Stomach (tissue), 9 donors: Measurements from ENCODE around the gene ARHGAP26. TPM values are rescaled to one million over a fixed set of nuclear protein-coding genes. Genes with fewer than 3 reads are reported as not detected.

Experiments
- DNase-seq, 2 donors: peaks; one replicate each; pipeline versions ENCODE4 v3.0.0 to v3.0.0-alpha.2; 2013 to 2019
- H3K27ac ChIP-seq, 5 donors: fragments of 200-600 bp in 4 of 5; sonication (generic) in 4 of 5; one replicate each; pipeline ENCODE4 v1.5.1; 2013 to 2019; ENCODE audit warnings: mild to moderate bottlenecking in 1 of 5, moderate library complexity in 1 of 5
- H3K27me3 ChIP-seq, 3 donors: fragments of 200-600 bp; sonication (generic); one replicate each; pipeline ENCODE4 v1.5.1; 2017 to 2019; ENCODE audit warnings: mixed run types in 1 of 3
- H3K36me3 ChIP-seq, 4 donors: fragments of 200-600 bp; sonication (generic); 1 replicate in 3 of 4; 2 replicates in 1 of 4; pipeline ENCODE4 v1.5.1; 2016 to 2019
- H3K4me1 ChIP-seq, 4 donors: fragments of 200-600 bp; sonication (generic); one replicate each; pipeline ENCODE4 v1.5.1; 2016 to 2019
- H3K4me3 ChIP-seq, 4 donors: fragments of 200-600 bp; sonication (generic) in 3 of 4; one replicate each; pipeline ENCODE4 v1.5.1; 2016 to 2019; ENCODE audit warnings: mild to moderate bottlenecking in 1 of 4
- H3K9me3 ChIP-seq, 4 donors: fragments of 200-600 bp; sonication (generic); one replicate each; pipeline ENCODE4 v1.5.1; 2016 to 2019
- CTCF ChIP-seq, 7 experiments: fragments of 450-650 bp in 4 of 7; fragments of 200-600 bp in 3 of 7; sonication (generic) in 3 of 7; IDR thresholded peaks; one replicate each; pipeline ENCODE4 v1.5.1; 2016 to 2019; ENCODE audit warnings: antibody characterized with exemption in 7 of 7, control low read depth in 2 of 7, mild to moderate bottlenecking in 1 of 7
- EP300 ChIP-seq: sonication (generic); formaldehyde crosslinking; IDR thresholded peaks from one replicate; pipeline ENCODE4 v1.6.1; 2017; ENCODE audit warnings: antibody characterized with exemption
- POLR2A ChIP-seq, 4 donors: fragments of 450-650 bp; IDR thresholded peaks; one replicate each; pipeline ENCODE4 v1.6.1; 2016; ENCODE audit warnings: antibody characterized with exemption in 4 of 4, control low read depth in 2 of 4, mild to moderate bottlenecking in 1 of 4, moderate library complexity in 1 of 4
- POLR2AphosphoS5 ChIP-seq, 3 donors: sonication (generic); formaldehyde crosslinking; IDR thresholded peaks; one replicate each; pipeline ENCODE4 v1.6.1; 2016; ENCODE audit warnings: antibody characterized with exemption in 3 of 3
- WGBS, 5 donors: extraction: QIAGEN DNeasy Blood & Tissue Kit in 3 of 5; methylation state at CpG; one replicate each; pipeline versions ENCODE4 v1.1.5 to v1.1.7; 2013 to 2018; 5-methylcytosine and 5-hydroxymethylcytosine counted together
- intact Hi-C: fragments of 100-400 bp; cut with DNase I; formaldehyde crosslinking; loops from one replicate; pipeline ENCODE4 v1.15.1; 2023; ENCODE audit warnings: low total_unique reads
- polyA plus RNA-seq, 3 donors: library from polyadenylated mRNA; stranded (reverse); fragments of 200-250 nt; gene quantifications; one replicate each; pipeline ENCODE4 v1.2.3, GENCODE V29; 2013
- total RNA-seq, 5 donors: library from RNA; depleted of rRNA; stranded (reverse); fragments of >200 nt; gene quantifications; one replicate each; pipeline versions ENCODE4 v1.1.0 to v1.2.3, GENCODE V29; 2014 to 2016
- donor health status: healthy with polysubstance abuse.
- donor health status: Bipolar disorder and iron deficiency.
- donor health status: healthy.

ARHGAP26 gene
- total and polyA plus RNA-seq, 8 donors: 4.0 to 115 (median 34.1) TPM

DNA sequence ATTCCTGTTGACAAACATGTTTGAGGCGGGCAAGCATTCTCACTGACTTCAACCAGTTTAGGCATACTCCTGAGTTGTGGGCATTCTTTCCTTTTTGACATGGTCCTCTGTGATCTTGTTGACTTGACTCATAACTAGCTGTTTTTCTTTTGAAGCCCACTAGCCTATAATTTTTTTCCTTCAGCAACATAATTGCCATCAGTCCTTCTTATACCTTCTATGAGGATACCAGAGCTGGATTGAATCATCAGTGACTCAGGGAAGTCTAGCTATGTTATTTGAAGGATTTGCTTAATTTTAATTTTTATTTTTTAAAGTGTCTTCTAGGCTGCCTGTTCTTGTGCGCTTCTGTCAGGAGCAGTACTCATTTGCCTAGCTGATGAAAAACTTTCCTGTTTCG, 373.8 kb downstream of the ARHGAP26 start:
- Histone ChIP-seq H3K4me3 (no peak overlapping the region), H3K27me3 (no peaks in the 10 kb centered on the region), H3K9me3 (no peaks in the 10 kb centered on the region), H3K27ac (peak overlapping the region in 3 of 5 donors; percentile 65 to 77 (median 77)), H3K36me3 (peaks cover 0 to 21% (median 8%) of the 10 kb centered on the region in 4 donors), H3K4me1 (peaks cover 16 to 97% (median 52%) of the 10 kb centered on the region in 4 donors)
- no peak for DNase-seq
- WGBS, 5 donors: 97 to 99% (median 98%) methylated on average over 3 of the region's 3 CpGs
- intact Hi-C loops: no loop called here
- no peak for TF ChIP-seq POLR2A (IDR thresholded peaks at IDR 0.05)
- TF ChIP-seq CTCF (IDR thresholded peaks at IDR 0.05): no peak
- no peak for TF ChIP-seq EP300
- no peak for TF ChIP-seq POLR2AphosphoS5 (IDR thresholded peaks at IDR 0.05)

GRCh38 chr5:143145243-143146160, 375.3 kb downstream of the ARHGAP26 start:
- TF ChIP-seq POLR2AphosphoS5 (IDR thresholded peaks at IDR 0.05) (no peak), EP300 (no peak), CTCF (IDR thresholded peaks at IDR 0.05) (no peak), POLR2A (IDR thresholded peaks at IDR 0.05) (no peak)
- Histone ChIP-seq H3K27ac (peak overlapping the region in 4 of 5 donors; percentile 30 to 77 (median 72)), H3K4me3 (no peak overlapping the region)

GRCh38 chr5:143146161-143146560, 376.0 kb downstream of the ARHGAP26 start:
- intact Hi-C loops: no loop called here
- peaks cover 0 to 32% (median 20%) of the 10 kb centered on the region in 4 donors for H3K36me3 ChIP-seq
- no peak for DNase-seq
- peak in 1 of 3 donors; percentile 5 for TF ChIP-seq POLR2AphosphoS5 (IDR thresholded peaks at IDR 0.05)
- TF ChIP-seq POLR2A (IDR thresholded peaks at IDR 0.05): no peak
- TF ChIP-seq CTCF (IDR thresholded peaks at IDR 0.05): no peak
- no peak for TF ChIP-seq EP300
- no peak overlapping the region for H3K4me3 ChIP-seq
- no peaks in the 10 kb centered on the region for H3K27me3 ChIP-seq
- no peaks in the 10 kb centered on the region for H3K9me3 ChIP-seq
- H3K27ac ChIP-seq: peak overlapping the region in 3 of 5 donors; percentile 67 to 77 (median 77)
- peaks cover 9 to 82% (median 49%) of the 10 kb centered on the region in 4 donors for H3K4me1 ChIP-seq

More at GRCh38 chr5:143145243-143146160, 375.3 kb downstream of the ARHGAP26 start:
- WGBS, 5 donors: 56 to 70% (median 66%) methylated on average over 9 of the region's 9 CpGs
- Histone ChIP-seq H3K4me1 (peaks cover 11 to 88% (median 52%) of the 10 kb centered on the region in 4 donors), H3K36me3 (peaks cover 0 to 30% (median 18%) of the 10 kb centered on the region in 4 donors), H3K9me3 (no peaks in the 10 kb centered on the region), H3K27me3 (no peaks in the 10 kb centered on the region)
- no peak for DNase-seq
- intact Hi-C loops: no loop called here

DNA sequence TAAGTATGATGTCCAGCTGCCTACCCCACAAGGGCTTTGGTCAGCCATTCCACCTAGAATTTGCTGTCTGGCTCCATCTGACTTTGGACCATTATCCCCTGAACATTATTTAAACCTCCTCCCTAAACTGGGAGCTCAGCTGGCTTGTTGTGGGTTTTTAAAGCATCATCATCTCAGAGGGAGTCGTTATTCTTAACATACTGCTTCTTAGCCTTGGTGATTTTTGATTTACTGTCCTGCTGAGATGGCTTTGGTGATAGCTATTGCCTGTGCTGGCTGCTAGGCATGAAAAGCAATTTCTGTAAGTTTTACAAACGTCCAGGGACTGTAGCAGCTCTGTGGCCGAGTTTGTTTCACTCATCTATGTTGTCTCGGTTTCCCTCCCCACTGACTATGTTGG, 377.2 kb downstream of the ARHGAP26 start:
- H3K4me1 ChIP-seq: peaks cover 9 to 70% (median 41%) of the 10 kb centered on the region in 4 donors
- DNase-seq: no peak
- 79 to 88% (median 86%) methylated on average over 4 of the region's 4 CpGs for WGBS, 5 donors
- H3K27me3 ChIP-seq: no peaks in the 10 kb centered on the region
- no peaks in the 10 kb centered on the region for H3K9me3 ChIP-seq
- peak overlapping the region; percentile 27 to 69 (median 46) for H3K27ac ChIP-seq
- H3K4me3 ChIP-seq: no peak overlapping the region
- intact Hi-C loops: no loop called here
- TF ChIP-seq EP300: no peak
- TF ChIP-seq POLR2A (IDR thresholded peaks at IDR 0.05): no peak
- TF ChIP-seq POLR2AphosphoS5 (IDR thresholded peaks at IDR 0.05): no peak
- TF ChIP-seq CTCF (IDR thresholded peaks at IDR 0.05): no peak
- peaks cover 0 to 35% (median 20%) of the 10 kb centered on the region in 4 donors for H3K36me3 ChIP-seq
